Upper lobe of left lung (tissue), 6 donors: ENCODE results near the gene NCAPG2. TPM values are rescaled to one million over a fixed set of nuclear protein-coding genes. Genes with fewer than 3 reads are reported as not detected.
"Not testable (repeated sequence)": the region's sequence is repeated elsewhere in the genome, so short reads cannot be mapped to it uniquely, and the experiment has no call there.

Experiments
- ATAC-seq, 2 donors: fragments of 200-7000 bp; cut with Tn5 transposase; one replicate each; pipeline ENCODE4 v1.9.1; 2022; ENCODE audit warnings: mild to moderate bottlenecking in 2 of 2, moderate library complexity in 2 of 2; ENCODE audit not compliant: low FRiP score in 2 of 2
- DNase-seq, 2 donors: peaks; one replicate each; pipeline ENCODE4 v3.0.0-alpha.2; 2019 to 2020
- H3K27ac ChIP-seq, 4 donors: fragments of 200-600 bp; sonication (generic); one replicate each; pipeline ENCODE4 v1.5.1; 2016 to 2019
- H3K27me3 ChIP-seq, 4 donors: fragments of 200-600 bp; sonication (generic); one replicate each; pipeline ENCODE4 v1.5.1; 2017 to 2019
- H3K36me3 ChIP-seq, 4 donors: fragments of 200-600 bp; sonication (generic); one replicate each; pipeline ENCODE4 v1.5.1; 2016 to 2019
- H3K4me1 ChIP-seq, 4 donors: fragments of 200-600 bp; sonication (generic); one replicate each; pipeline ENCODE4 v1.5.1; 2018 to 2019
- H3K4me3 ChIP-seq, 4 donors: fragments of 200-600 bp; sonication (generic); one replicate each; pipeline ENCODE4 v1.5.1; 2017 to 2019; ENCODE audit warnings: mild to moderate bottlenecking in 2 of 4, moderate library complexity in 1 of 4
- H3K9me3 ChIP-seq, 4 donors: fragments of 200-600 bp; sonication (generic); one replicate each; pipeline ENCODE4 v1.5.1; 2018 to 2019
- EP300 ChIP-seq, 4 donors: sonication (generic); formaldehyde crosslinking; IDR thresholded peaks; one replicate each; pipeline ENCODE4 v1.5.1; 2017; ENCODE audit warnings: antibody characterized with exemption in 4 of 4, control low read depth in 2 of 4
- POLR2A ChIP-seq, 4 donors: fragments of 450-650 bp; IDR thresholded peaks; one replicate each; pipeline ENCODE4 v1.5.1; 2016 to 2017; ENCODE audit warnings: antibody characterized with exemption in 4 of 4, mild to moderate bottlenecking in 2 of 4
- POLR2AphosphoS5 ChIP-seq, 2 donors: sonication (generic); formaldehyde crosslinking; IDR thresholded peaks; one replicate each; pipeline ENCODE4 v1.5.1; 2017; ENCODE audit warnings: antibody characterized with exemption in 2 of 2
- WGBS, 2 donors: methylation state at CpG; one replicate each; pipeline ENCODE4 v1.1.5; 2017 to 2018; 5-methylcytosine and 5-hydroxymethylcytosine counted together
- total RNA-seq, 6 donors: library from RNA; depleted of rRNA in 4 of 6; stranded (reverse); fragments of >200 nt in 4 of 6; gene quantifications; one replicate each; pipeline versions ENCODE4 v1.1.0 to v1.2.1, GENCODE V29; 2016 to 2021
- TF ChIP-seq, protein P1 (sequence below), 6 experiments: fragments of 450-650 bp in 4 of 6; fragments of 200-600 bp in 2 of 6; sonication (generic) in 2 of 6; IDR thresholded peaks; one replicate each; pipeline ENCODE4 v1.5.1; 2016 to 2019; ENCODE audit warnings: antibody characterized with exemption in 6 of 6
- donor health status: DM: no; HTN: no; CAD: no; lungs with moderate emphysema.
- donor health status: DM: no; HTN: yes; CAD: no; lungs with severe emphysema.

NCAPG2 gene
- total RNA-seq, 6 donors from 2014 or later = 4.6 to 11.0 (median 7.8) TPM

DNA sequence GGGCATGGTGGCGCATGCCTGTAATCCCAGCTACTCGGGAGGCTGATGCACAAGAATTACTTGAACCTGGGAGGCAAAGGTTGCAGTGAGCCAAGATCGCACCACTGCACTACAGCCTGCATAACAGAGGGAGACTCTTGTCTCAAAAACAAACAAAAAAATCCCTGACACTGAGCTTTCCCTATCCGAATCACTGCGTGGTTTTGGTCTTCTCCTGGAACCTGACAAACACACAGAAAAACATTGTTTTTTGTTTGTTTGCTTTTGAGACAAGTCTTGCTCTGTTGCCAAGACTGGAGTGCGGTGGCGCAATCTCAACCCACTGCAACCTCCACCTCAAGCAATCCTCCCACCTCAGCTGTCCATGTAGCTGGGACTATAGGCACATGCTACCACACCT, 66.6 kb downstream of the NCAPG2 start:
- Histone ChIP-seq H3K36me3 (no peaks in the 10 kb centered on the region), H3K9me3 (no peaks in the 10 kb centered on the region), H3K27ac (no peak overlapping the region), H3K27me3 (no peaks in the 10 kb centered on the region), H3K4me1 (no peaks in the 10 kb centered on the region), H3K4me3 (no peak overlapping the region)
- WGBS, 2 donors = 78 to 92% methylated on average over 7 of the region's 7 CpGs
- DNase-seq (no peak), ATAC-seq (no peak)
- TF ChIP-seq POLR2A (IDR thresholded peaks at IDR 0.05) (no peak), POLR2AphosphoS5 (IDR thresholded peaks at IDR 0.05) (no peak), EP300 (IDR thresholded peaks at IDR 0.05) (no peak)
- TF ChIP-seq, protein P1, sequence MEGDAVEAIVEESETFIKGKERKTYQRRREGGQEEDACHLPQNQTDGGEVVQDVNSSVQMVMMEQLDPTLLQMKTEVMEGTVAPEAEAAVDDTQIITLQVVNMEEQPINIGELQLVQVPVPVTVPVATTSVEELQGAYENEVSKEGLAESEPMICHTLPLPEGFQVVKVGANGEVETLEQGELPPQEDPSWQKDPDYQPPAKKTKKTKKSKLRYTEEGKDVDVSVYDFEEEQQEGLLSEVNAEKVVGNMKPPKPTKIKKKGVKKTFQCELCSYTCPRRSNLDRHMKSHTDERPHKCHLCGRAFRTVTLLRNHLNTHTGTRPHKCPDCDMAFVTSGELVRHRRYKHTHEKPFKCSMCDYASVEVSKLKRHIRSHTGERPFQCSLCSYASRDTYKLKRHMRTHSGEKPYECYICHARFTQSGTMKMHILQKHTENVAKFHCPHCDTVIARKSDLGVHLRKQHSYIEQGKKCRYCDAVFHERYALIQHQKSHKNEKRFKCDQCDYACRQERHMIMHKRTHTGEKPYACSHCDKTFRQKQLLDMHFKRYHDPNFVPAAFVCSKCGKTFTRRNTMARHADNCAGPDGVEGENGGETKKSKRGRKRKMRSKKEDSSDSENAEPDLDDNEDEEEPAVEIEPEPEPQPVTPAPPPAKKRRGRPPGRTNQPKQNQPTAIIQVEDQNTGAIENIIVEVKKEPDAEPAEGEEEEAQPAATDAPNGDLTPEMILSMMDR (IDR thresholded peaks at IDR 0.05) = no peak

DNA sequence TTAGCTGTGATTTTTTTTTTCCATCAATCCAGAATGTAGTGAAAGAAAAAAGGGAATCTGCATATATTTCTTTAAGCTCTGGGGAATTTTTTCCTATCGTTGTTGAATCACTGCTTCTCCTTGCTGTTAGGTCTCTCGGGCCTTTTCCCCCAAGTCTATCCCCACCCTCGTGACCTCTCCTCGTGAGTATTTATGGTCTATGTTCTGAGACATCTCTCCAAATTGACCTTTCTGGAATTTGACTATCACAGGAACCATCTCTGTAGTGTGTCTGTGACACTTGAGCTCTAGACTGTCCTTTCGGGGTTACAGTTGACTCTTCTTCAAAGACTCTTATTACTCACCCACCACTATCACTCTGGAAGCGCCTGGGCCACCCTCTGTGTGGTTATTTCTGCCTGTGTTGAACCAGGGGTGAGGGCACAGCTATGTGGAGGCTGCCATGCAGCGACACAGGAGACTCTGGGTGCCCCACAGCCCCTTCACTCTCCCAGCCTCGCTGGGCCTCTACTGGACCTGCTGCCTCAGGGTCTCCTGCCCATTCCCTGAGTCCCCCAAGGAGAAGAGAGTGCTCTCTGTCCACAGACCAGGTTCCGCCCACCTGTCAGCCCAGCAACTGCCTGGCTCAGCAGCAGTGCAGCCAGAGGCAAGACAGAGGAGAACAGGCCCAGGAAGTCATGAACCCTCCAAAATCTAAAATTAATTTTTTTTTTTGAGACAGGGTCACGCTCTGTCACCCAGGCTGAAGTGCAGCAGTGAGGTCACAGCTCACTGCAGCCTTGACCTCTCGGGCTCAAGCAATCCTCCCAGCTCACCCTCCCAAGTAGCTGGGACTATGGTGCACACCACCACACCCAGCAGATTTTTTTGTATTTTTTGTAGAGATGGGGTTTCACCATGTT, 71.3 kb downstream of the NCAPG2 start:
- WGBS, 2 donors = 92 to 96% methylated on average over 10 to 11 of the region's 11 CpGs
- no peak overlapping the region for H3K4me3 ChIP-seq
- H3K27me3 ChIP-seq = no peaks in the 10 kb centered on the region
- H3K4me1 ChIP-seq = no peaks in the 10 kb centered on the region
- DNase-seq = no peak
- no peak overlapping the region for H3K27ac ChIP-seq
- no peak for ATAC-seq
- peaks cover 0 to 6% (median 2%) of the 10 kb centered on the region in 4 donors for H3K36me3 ChIP-seq
- TF ChIP-seq EP300 (IDR thresholded peaks at IDR 0.05) = no peak
- TF ChIP-seq, protein P1 (IDR thresholded peaks at IDR 0.05) = no peak
- no peak for TF ChIP-seq POLR2AphosphoS5 (IDR thresholded peaks at IDR 0.05)
- no peak for TF ChIP-seq POLR2A (IDR thresholded peaks at IDR 0.05)
- H3K9me3 ChIP-seq = no peaks in the 10 kb centered on the region

DNA sequence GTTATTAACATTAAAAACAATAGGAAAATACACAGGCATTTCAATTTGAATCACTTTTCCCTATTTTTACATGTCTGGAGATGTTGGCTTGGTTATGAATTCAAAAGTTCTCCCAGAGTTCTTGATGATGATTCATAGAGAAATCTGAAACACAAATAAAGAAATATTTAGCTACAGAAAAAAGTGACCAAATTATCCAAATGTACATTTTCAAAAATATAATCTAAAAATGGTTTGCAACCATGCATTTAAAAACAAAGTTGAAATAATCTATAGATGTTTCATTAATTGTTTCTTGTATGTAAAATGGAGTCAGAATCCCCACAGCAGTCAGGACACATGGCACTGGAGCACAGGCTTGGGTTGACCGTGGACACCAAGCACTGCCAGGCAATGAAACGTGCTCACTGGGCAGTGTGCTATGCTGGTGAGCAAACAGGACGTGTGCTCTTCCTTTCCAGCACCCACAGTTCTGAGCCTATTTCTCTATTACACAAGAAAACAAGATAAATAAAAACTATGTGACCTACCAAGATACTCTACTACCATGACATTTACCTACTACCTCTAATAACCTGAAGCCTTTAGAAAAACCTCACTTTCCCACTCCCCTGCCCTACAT, 72.9 kb downstream of the NCAPG2 start:
- no peaks in the 10 kb centered on the region for H3K27me3 ChIP-seq
- 92 to 93% methylated on average over 3 of the region's 3 CpGs for WGBS, 2 donors
- no peak for TF ChIP-seq POLR2AphosphoS5 (IDR thresholded peaks at IDR 0.05)
- TF ChIP-seq EP300 (IDR thresholded peaks at IDR 0.05) = no peak
- no peak for TF ChIP-seq POLR2A (IDR thresholded peaks at IDR 0.05)
- TF ChIP-seq, protein P1 (IDR thresholded peaks at IDR 0.05) = no peak
- no peak overlapping the region for H3K4me3 ChIP-seq
- H3K9me3 ChIP-seq = no peaks in the 10 kb centered on the region
- DNase-seq (no peak), ATAC-seq (no peak)
- H3K36me3 ChIP-seq = peaks cover 0 to 9% (median 3%) of the 10 kb centered on the region in 4 donors
- no peak overlapping the region for H3K27ac ChIP-seq
- H3K4me1 ChIP-seq = no peaks in the 10 kb centered on the region

DNA sequence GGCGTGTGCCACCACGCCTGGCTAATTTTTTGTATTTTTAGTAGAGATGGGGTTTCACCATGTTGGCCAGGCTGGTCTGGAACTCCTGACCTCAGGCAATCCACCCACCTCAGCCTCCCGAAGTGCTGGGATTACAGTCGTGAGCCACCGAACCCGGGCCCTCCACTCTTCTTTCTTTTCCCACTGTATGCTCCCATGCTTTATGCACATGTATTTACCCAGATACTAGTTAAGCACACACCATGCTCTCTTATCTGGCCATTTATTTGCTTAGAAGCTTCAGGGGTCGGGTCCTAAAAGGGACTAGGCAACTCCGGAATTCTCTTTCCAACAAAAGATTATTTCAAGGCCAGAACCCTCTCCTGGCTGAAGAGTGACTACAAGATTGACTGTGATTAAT, 78.3 kb downstream of the NCAPG2 start:
- not testable (repeated sequence) for ATAC-seq, H3K4me1 ChIP-seq, H3K36me3 ChIP-seq, H3K27me3 ChIP-seq, H3K27ac ChIP-seq, H3K9me3 ChIP-seq, DNase-seq, H3K4me3 ChIP-seq
- WGBS, 2 donors = 91 to 94% methylated on average over 8 of the region's 8 CpGs

DNA sequence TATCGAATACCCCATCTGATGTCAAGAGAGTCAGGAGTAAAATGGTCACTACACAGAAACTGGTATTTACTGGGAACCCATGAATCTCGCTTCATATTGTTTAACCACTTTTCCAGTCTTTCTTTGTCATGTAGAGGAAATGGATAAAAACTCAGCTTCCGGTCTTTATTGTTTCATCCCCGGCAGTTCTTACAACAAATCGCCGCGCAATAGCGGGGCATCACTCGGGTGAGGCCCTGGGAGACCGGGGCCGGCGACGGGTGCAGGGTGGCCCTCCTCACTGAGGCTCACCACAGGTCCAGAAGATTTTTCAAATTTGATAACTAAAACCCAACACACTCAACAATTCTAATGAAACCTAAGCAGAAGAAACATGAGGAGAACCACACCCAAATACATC, 81.4 kb downstream of the NCAPG2 start:
- WGBS, 2 donors = 90 to 91% methylated on average over 13 of the region's 13 CpGs
- TF ChIP-seq EP300 (IDR thresholded peaks at IDR 0.05) = no peak
- TF ChIP-seq POLR2A (IDR thresholded peaks at IDR 0.05) = no peak
- TF ChIP-seq, protein P1 (IDR thresholded peaks at IDR 0.05) = no peak
- no peak for TF ChIP-seq POLR2AphosphoS5 (IDR thresholded peaks at IDR 0.05)

More for the DNA sequence above, 81.4 kb downstream of the NCAPG2 start:
- H3K27me3 ChIP-seq = no peaks in the 10 kb centered on the region
- ATAC-seq (no peak), DNase-seq (peak in 1 of 2 donors; percentile 77)
- H3K4me3 ChIP-seq = no peak overlapping the region
- H3K9me3 ChIP-seq = no peaks in the 10 kb centered on the region
- no peak overlapping the region for H3K27ac ChIP-seq
- H3K36me3 ChIP-seq = peaks cover 0 to 4% (median 0%) of the 10 kb centered on the region in 4 donors
- no peaks in the 10 kb centered on the region for H3K4me1 ChIP-seq
